Endodermal cell (in vitro differentiated cells): ENCODE measurements around the gene P2RX7. TPM values are rescaled to one million over a fixed set of nuclear protein-coding genes. Genes with fewer than 3 reads are reported as not detected.

Experiments
- DNase-seq: peaks from one replicate; pipeline ENCODE4 v3.0.0-alpha.2; 2017
- H3K27ac ChIP-seq: 2 replicates; pipeline ENCODE4 v1.5.1; 2013; ENCODE audit warnings: mild to moderate bottlenecking, low read depth, low read length, moderate library complexity
- H3K27me3 ChIP-seq: 2 replicates; pipeline ENCODE4 v1.6.1; 2013; ENCODE audit warnings: mild to moderate bottlenecking, low read length, moderate library complexity; ENCODE audit not compliant: insufficient read depth, control insufficient read depth, poor library complexity, severe bottlenecking
- H3K36me3 ChIP-seq: 2 replicates; pipeline ENCODE4 v1.7.0; 2013; ENCODE audit warnings: mild to moderate bottlenecking, low read length, moderate library complexity; ENCODE audit not compliant: control insufficient read depth, insufficient read depth
- H3K4me1 ChIP-seq: one replicate; pipeline ENCODE4 v1.7.0; 2013; ENCODE audit warnings: low read length; ENCODE audit not compliant: control insufficient read depth, insufficient read depth
- H3K4me3 ChIP-seq: 2 replicates; pipeline ENCODE4 v1.5.1; 2013; ENCODE audit warnings: mild to moderate bottlenecking, low read length, moderate library complexity
- H3K9ac ChIP-seq: 2 replicates; pipeline ENCODE4 v1.6.1; 2013; ENCODE audit warnings: mild to moderate bottlenecking, low read length, moderate library complexity; ENCODE audit not compliant: poor library complexity, severe bottlenecking; ENCODE audit errors: extremely low read depth
- H3K9me3 ChIP-seq: 2 replicates; pipeline ENCODE4 v1.6.1; 2013; ENCODE audit warnings: mild to moderate bottlenecking, low read length, moderate library complexity; ENCODE audit not compliant: control insufficient read depth
- H3K27ac Mint-ChIP-seq: 2 replicates; pipeline ENCODE4 v1.8.0; 2020; ENCODE audit warnings: mixed read lengths
- H3K27me3 Mint-ChIP-seq: 2 replicates; pipeline ENCODE4 v1.8.0; 2021; ENCODE audit warnings: mild to moderate bottlenecking, mixed read lengths; ENCODE audit not compliant: insufficient read depth
- H3K36me3 Mint-ChIP-seq: 2 replicates; pipeline ENCODE4 v1.8.0; 2020; ENCODE audit warnings: low read depth, mixed read lengths
- H3K4me1 Mint-ChIP-seq: 2 replicates; pipeline ENCODE4 v1.8.0; 2020; ENCODE audit warnings: mixed read lengths
- H3K4me3 Mint-ChIP-seq: 2 replicates; pipeline ENCODE4 v1.8.0; 2020; ENCODE audit warnings: mild to moderate bottlenecking, moderate library complexity, mixed read lengths
- H3K9me3 Mint-ChIP-seq: 2 replicates; pipeline ENCODE4 v1.8.0; 2020; ENCODE audit warnings: mild to moderate bottlenecking, mixed read lengths
- CTCF ChIP-seq: fragments of 200-600 bp; sonication (generic); conservative IDR thresholded peaks from 2 replicates; pipeline ENCODE4 v1.5.0; 2021; ENCODE audit warnings: antibody characterized with exemption, mild to moderate bottlenecking
- WGBS, 2 experiments: methylation state at CpG; one replicate each; pipeline versions ENCODE4 v1.1.5 to v1.1.7; 2013; ENCODE audit warnings: missing lambda C conversion rate in 2 of 2, mixed read lengths in 1 of 2; ENCODE audit not compliant: insufficient coverage in 1 of 2, insufficient read length in 1 of 2; 5-methylcytosine and 5-hydroxymethylcytosine counted together
- total RNA-seq, 2 donors: library from RNA; stranded (reverse); fragmentation: NEBNext Ultra II Directional in 1 of 2; extraction: Animal tissue kit (Norgen Biotek cat#: 25700) in 1 of 2; gene quantifications; 2 replicates in 1 of 2; 3 replicates in 1 of 2; pipeline ENCODE4 v1.2.1, GENCODE V29; 2021

Gene P2RX7
- total RNA-seq, 2 donors from 2014 or later, result 0.18 TPM; not detected in 1

- no peak for TF ChIP-seq CTCF
- H3K4me3 Mint-ChIP-seq, result no peak overlapping the region
- Histone ChIP-seq H3K4me1 (no peaks in the 10 kb centered on the region), H3K36me3 (peaks cover 11% of the 10 kb centered on the region), H3K27ac (no peak overlapping the region), H3K9ac (no peak overlapping the region), H3K4me3 (no peak overlapping the region), H3K9me3 (no peaks in the 10 kb centered on the region), H3K27me3 (no peaks in the 10 kb centered on the region)
- peaks cover 2% of the 10 kb centered on the region for H3K4me1 Mint-ChIP-seq
- WGBS, 2 experiments, result 91 to 96% methylated on average over 8 to 10 of the region's 10 CpGs
- H3K27ac Mint-ChIP-seq, result no peak overlapping the region
- H3K9me3 Mint-ChIP-seq, result no peaks in the 10 kb centered on the region
- DNase-seq, result no peak
- peaks cover 29% of the 10 kb centered on the region for H3K36me3 Mint-ChIP-seq
- no peaks in the 10 kb centered on the region for H3K27me3 Mint-ChIP-seq
These were observed 90.2 kb downstream of the P2RX7 start for GRCh38 chr12:121222847-121223246.

DNA sequence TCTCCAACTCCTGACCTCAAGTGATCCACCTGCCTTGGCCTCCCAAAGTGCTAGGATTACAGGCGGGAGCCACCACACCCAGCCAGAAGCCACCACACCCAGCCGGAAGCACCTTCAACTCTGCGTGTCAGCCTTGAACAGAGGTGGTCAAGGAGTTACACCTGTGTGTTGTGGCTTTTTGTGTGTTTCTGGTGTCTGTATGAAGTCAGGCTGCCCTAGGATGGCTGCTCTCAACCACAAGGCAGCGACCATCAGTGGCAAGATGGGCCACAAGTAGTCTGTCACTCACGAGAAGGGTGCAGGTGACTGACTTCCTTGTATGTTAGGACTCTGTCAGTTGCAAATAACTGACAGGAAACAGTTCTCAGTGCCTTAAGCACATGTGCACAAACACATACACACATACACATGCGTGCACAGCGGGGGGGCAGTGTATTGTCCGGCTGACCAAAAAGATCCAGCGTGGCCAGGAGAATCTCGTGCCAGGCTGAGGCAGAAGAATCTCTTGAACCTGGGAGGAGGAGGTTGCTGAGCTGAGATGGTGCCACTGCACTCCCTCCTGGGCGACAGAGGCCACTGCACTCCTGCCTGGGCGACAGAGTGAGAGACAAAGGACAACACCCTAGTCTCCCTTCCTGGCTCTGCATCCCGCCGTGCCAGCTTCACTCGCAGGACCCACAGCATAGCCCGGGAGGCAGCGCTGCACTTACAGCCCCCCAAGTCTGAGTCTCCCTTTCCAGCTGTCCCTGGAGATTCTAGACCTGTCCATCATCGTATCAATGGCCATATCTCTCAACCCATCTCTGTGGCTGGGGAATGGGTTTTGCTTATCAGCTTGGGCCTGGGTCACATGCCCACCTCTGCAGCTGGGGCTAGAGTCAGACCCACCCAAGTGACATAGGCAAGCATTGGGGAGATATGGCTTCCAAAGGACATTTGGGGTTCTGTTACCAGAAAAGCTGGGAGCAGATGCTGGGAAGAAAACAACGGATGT is 90.9 kb downstream of the P2RX7 start:
- H3K27ac ChIP-seq, result no peak overlapping the region
- Mint-ChIP-seq H3K4me1 (no peaks in the 10 kb centered on the region), H3K4me3 (no peak overlapping the region), H3K9me3 (no peaks in the 10 kb centered on the region), H3K36me3 (peaks cover 27% of the 10 kb centered on the region), H3K27me3 (no peaks in the 10 kb centered on the region), H3K27ac (no peak overlapping the region)
- no peaks in the 10 kb centered on the region for H3K9me3 ChIP-seq
- H3K4me1 ChIP-seq, result no peaks in the 10 kb centered on the region
- 85 to 91% methylated on average over 9 to 19 of the region's 19 CpGs for WGBS, 2 experiments
- no peaks in the 10 kb centered on the region for H3K27me3 ChIP-seq
- TF ChIP-seq CTCF, result peak; percentile 74
- no peak overlapping the region for H3K4me3 ChIP-seq
- peak; percentile 88 for DNase-seq
- no peak overlapping the region for H3K9ac ChIP-seq
- H3K36me3 ChIP-seq, result peaks cover 11% of the 10 kb centered on the region

- H3K36me3 Mint-ChIP-seq, result peaks cover 31% of the 10 kb centered on the region
- Histone ChIP-seq H3K36me3 (peaks cover 11% of the 10 kb centered on the region), H3K9me3 (no peaks in the 10 kb centered on the region), H3K27me3 (no peaks in the 10 kb centered on the region), H3K27ac (no peak overlapping the region), H3K4me3 (no peak overlapping the region), H3K4me1 (no peaks in the 10 kb centered on the region), H3K9ac (no peak overlapping the region)
- H3K9me3 Mint-ChIP-seq, result no peaks in the 10 kb centered on the region
- no peaks in the 10 kb centered on the region for H3K4me1 Mint-ChIP-seq
- peak overlapping the region; percentile 44 for H3K27ac Mint-ChIP-seq
- no peak for DNase-seq
- TF ChIP-seq CTCF, result no peak
- WGBS, 2 experiments, result 92 to 100% methylated on average over 8 of the region's 8 CpGs
- no peaks in the 10 kb centered on the region for H3K27me3 Mint-ChIP-seq
- no peak overlapping the region for H3K4me3 Mint-ChIP-seq
These were observed 91.9 kb downstream of the P2RX7 start for GRCh38 chr12:121224591-121224990.
